Erythroblast (primary cell): ENCODE results near the gene WASHC4.

ENCODE experiments used
- GATA1 ChIP-seq: IDR thresholded peaks from 2 replicates; pipeline ENCODE4 v1.6.1; 2011; ENCODE audit warnings: low read depth, mild to moderate bottlenecking, control low read depth, low read length, moderate library complexity
- POLR2A ChIP-seq: IDR thresholded peaks from 2 replicates; pipeline ENCODE4 v1.6.1; 2011; ENCODE audit warnings: mild to moderate bottlenecking, low read length

GRCh38 chr12:105202202-105202601, 94.7 kb downstream of the WASHC4 start:
- TF ChIP-seq POLR2A: no peak
- no peak for TF ChIP-seq GATA1
